RPMI7951 (cell line): ENCODE data around the gene VWDE. TPM values are rescaled to one million over a fixed set of nuclear protein-coding genes. Genes with fewer than 3 reads are reported as not detected.
"Not testable (repeated sequence)": the region's sequence is repeated elsewhere in the genome, so short reads cannot be mapped to it uniquely, and the experiment has no call there.

Experiments used
- DNase-seq: peaks from one replicate; pipeline ENCODE4 v3.0.0-alpha.2; 2012; ENCODE audit warnings: low read depth
- total RNA-seq: library from RNA; depleted of rRNA; stranded (reverse); fragments of >200 nt; shearing (Covaris generic); gene quantifications from 2 replicates; pipeline ENCODE4 v1.2.3, GENCODE V29; 2014

The VWDE gene
- total RNA-seq, 1 experiment from 2014 or later: not detected

DNA sequence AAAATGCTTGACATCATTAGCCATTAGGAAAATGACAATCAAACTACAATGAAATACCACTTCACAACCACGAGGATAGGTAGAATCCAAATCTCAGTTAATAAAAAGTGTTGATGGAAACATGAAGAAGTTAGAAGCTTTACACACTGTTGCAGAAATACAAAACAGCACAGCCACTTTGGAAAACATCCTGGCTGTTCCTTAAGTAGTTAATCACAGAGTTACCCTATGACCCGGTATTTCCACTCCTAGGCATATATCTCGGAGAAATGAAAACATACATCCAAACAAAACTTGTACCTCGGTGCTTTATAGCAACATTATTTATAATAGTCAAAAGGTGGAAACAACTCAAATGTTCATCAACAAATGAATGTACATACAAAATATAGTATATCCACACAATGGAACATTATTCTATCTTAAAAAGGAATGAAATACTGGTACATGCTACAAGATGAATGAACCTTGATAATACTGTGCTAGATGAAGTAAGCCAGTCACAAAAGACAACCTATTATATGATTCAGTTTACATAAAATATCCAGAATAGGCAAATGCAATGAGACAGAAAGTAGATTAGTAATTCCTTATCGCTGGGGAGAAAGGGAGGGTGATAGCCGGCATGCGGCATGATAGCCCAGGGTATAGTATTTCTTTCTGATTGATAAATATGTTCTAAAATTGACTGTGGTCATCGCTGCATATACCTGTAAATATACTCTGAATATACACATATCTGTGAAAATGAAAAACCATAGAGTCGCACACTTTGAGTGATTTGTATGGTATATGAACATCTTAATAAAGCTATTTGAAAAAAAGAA, 1.9 kb downstream of the VWDE start:
- DNase-seq: no peak

DNA sequence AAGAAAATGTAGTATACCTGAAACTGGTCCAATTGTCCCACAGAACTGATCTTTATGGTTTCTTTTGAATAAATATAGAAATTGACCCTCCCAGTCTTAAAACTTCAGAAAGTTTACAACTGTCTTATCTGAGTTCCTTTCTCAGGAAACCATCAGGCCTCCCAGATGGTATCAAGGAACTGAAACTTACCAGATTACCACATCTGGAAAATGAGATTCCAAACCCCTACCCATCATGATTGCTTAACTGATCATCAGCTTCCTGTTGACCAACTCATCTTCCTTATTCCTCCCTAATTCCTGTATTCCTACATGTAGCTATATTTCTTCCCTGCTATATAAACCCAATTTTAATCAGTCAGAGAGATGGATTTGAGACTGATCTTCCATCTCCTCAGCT, 5.5 kb downstream of the VWDE start:
- DNase-seq: no peak

DNA sequence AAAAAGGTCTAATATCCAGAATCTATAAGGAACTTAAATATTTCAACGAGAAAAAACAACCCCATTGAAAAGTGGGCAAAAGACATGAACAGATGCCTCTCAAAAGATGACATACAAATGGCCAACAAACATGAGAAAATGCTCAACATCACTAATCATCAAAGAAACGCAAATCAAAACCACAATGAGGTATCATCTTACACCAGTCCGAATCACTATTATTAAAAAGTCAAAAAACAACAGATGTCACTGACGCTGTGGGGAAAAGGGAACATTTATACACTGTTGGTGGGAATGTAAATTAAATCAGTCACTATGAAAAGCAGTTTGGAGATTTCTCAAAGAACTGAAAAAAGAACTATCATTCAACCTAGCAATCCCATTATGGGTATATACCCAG, 6.0 kb downstream of the VWDE start:
- no peak for DNase-seq

DNA sequence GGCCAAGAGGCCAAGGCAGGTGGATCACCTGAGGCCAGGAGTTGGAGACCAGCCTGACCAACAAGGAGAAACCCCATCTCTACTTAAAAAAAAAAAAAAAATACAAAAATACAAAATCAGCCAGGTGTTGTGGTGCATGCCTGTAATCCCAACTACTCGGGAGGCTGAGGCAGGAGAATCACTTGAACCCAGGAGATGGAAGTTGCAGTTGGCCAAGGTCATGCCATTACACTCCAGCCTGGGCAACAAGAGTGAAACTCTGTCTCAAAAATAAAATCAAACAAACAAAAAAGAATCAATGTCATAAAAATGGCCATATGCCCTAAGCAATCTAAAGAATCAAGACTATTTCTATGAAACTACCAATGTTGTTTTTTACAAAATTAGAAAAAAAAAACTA, 7.0 kb downstream of the VWDE start:
- not testable (repeated sequence) for DNase-seq

DNA sequence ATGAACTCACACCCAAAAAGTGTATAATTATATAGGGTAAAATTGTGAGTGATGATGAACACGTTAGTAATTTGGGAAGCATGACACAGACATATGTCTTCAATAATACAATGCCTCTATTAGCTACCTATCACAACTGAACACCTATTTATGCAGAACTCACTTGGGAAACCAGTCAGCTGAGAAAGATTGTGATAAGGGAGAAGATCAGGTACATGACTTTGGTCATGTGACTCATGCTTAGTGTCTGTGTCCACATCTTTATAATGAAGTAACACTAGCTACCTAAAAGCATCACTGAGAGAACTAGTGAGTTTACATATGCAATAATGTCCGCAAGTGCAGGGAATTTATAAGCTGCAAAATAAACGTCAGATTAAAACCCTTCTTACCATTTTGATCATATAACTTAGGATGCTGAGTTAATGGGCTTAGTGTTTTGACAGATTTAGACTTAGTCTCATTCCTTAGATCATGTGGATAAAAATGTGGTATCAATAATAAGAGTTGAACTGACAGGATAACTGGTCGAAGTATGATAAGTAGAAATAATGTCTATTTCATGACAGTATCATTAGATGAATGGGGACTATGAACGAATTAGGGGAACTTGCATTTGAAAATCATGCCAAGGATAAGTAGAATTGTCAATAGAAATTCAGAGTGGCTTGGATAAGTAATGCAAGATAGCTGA, 11.6 kb downstream of the VWDE start:
- no peak for DNase-seq

DNA sequence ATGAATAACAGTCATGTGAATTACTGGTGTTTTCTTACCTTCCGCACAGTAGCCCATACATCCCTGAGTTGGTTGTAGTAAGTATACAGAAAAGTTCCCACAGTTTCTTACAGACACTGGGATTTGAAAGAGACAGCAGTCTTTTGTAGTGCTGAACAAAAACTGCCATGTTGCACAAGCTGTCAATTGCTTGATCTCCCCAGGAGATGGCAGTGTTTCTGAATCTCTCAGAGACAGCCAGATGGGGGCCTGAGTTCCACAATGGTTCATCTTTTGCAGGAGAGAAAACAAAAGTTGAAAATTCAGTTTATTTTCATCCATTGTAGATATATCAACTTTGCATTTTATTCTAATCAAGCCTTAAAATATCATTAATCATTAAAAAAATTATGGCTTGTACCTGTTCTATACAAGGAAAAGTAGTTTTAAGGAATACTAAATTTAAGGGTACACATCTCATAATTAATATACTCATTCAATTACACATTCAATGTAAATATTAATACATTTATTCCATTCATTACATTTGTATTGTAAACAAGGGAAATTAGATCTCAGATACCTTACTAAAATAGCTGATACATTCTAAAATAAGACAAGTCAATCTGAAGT, 14.5 kb downstream of the VWDE start:
- peak; percentile 6 for DNase-seq

DNA sequence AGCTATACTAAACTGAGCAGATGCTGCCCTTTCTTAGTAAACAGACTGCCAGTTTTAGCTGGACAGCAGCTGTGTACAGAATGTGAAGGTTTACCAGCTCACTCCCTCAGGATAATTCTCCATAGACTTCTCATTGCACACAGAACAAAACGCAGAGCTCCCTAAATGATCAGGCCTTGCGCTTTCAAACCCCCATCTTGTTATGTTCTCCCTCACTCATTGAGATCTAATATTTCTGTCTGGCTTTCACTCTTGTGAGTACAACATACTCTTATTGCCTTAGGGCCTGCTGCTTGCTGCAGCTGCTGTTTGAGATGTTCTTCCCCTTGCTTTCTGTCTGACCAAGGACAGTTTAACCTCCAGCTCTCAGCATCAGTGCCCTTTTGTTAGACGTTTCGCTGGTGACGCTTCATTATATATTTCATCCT, 17.3 kb downstream of the VWDE start:
- DNase-seq: no peak

DNA sequence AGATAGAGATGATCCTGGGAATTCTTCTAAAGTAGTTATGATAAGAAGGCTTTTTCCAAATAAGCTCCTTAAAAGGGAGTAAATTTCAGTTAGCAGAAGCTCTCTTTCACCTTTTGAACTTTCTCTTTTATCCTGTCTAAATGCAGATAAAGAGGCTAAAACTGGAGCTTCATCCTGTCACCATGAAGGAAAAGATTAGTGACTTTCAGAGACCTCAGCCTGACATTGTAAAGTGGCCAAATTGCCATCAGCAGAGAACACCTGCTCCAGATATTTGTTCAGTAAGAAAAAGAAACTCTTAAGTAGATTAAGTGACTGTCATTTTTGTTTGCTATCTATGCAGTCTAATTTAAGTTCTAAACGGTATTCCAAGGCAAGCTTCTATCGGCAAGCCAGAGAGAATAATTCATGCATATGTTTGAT, 18.3 kb downstream of the VWDE start:
- DNase-seq: no peak

DNA sequence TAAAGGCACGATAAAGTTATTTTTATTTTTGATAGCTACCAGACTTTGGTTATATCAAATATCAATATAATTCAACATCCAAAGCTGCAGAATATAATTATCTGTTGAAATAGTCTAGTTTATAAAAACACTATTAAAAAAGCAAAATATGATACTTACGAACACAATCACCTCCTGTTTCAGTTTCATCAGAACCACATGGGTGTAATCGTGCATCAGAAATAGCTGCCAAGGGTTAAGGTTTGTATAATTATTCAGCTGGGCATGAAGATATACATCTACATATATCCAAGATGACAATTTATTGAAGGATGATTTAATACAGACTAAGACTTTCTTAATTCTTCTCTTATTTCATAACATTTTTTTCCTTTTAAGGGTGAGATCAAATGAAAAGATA, 20.3 kb downstream of the VWDE start:
- DNase-seq: no peak

DNA sequence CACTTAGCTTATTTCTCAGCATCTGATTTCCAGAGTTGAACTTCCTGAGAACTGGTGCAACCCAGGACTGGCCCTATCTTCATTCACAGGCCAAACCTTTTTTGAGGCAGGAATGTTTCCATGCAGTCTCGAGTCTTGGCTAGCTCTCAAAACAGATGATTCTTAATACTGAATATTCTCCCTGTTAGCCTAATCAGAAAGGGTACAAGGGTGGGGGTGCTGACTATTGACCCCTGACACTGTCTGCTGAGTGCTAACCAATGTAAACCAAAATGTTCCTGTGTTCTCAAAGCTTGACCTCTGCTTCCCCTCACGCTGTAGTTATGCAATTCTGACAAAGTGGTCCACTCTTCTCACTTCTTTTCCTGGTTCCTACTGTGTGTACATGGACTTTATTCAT, 25.3 kb downstream of the VWDE start:
- no peak for DNase-seq

DNA sequence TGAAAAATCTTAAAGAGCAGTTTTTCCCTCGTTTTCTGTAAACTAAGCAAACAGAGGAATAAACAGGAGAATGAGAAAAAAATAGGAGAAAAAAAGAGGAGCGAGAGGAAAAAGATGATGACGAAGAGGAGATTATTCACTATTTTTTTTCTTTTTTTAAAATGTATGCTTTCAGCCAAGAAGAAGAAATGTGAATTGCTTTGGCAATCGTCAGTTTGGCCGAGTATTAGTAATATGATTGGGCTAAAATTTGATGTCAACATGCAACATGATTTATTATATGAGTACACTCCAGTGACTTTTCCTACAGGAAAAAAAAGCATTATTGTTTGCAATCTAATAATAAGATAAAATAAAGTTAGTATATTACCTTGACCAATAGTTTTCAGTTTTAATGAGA, 26.3 kb downstream of the VWDE start:
- DNase-seq: no peak

DNA sequence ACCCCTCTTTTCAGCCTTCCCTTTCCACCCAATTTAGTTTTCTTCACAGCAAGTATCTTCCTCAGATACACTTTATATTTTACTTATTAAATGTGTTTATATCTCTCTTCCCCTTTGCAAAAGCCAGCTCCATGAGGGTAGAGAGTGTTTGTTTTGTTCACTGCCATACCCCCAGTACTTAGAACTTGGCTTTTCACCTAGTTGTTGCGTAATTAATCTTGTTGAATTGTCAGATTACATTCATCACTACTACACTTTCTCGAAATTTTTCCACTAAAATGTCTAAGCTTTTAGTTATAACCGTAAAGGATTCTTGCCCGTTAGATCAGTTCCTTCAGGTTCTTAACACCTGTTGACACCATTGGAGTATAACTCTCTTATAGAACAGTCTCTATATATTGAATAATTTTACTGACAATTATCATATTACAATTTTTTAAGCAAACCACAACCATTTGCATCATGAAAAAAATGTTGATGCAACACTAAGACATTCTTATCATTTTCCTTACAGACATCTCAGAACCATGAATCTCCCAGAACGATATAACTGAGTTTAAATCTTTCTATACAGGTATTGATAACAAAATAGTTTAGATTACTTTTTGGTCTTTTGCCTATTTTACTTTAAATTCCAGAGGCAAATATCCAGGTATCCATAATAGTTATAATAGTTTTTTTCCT, 29.9 kb downstream of the VWDE start:
- no peak for DNase-seq

DNA sequence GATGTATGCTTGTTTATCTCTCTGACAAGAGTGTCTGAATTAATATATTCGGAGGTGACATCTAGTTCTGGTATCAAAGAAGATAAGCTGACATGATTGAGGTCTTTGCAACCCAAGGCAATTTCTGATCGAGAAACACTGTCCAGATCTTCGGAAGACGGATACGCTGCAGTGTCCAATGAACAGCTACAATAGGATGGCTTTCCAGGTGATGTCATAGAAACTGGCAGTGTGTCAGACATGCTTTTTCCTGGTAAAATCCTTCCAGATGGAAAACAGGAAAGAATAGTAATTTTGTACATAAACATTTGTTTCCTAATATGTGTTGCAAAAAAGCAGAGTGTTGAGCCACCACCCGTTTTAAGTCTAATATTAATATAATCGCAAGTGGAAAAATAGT, 33.4 kb downstream of the VWDE start:
- DNase-seq: no peak

DNA sequence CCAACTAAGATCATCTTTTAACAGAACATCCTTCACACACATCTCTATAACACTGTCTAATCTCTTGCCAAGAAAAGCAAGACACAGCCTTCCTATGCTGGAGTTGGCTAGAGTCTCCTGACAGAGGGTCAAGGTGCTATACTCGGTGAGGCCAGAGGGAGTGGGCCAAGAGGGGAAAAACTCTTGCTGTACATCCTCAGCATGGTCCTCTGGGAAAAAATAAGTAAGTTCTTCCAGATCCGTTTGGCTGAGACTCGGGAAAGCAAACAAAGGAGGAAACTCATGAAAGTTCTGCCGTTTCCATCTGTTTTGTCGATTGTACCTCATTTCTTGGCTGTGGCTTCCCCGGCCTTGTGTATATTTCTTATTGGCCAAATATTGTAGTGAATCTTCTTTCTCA, 33.9 kb downstream of the VWDE start:
- no peak for DNase-seq

DNA sequence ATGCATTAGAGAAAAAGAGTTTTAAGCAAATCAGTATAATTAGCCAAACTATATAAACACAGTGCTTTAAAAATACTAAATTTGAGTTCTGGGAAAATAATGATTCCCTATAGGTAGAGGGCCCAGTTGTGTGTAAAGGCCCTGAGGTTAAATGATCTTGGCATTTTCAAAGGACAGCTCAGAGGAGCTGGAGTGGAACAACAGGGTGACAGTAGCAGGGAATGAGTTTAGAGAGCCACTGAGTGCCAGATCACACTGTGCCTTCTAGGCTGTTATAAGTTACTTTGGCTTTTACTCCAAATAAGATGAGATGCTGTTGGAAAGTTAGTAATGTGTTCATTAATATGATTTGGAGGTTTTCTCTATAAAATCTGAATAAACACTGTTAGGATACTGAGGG, 34.6 kb downstream of the VWDE start:
- DNase-seq: no peak

DNA sequence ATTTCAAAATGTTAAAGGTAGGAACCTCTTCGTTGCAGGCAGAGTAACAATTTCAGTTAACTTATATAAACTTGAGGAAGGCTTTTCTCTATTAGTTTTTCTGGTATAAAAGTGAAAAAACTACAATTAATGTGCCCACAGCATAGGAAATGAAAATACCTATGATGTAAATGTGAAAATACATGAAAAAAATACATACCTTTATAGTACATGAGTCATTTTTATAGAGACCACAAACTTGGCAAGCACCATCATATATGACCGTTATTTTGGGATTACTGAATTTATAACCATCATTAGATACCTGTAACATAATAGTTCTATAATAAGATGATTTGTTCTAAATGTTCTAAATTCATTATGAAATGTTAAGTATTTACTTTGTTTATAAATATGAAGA, 42.7 kb downstream of the VWDE start:
- no peak for DNase-seq

DNA sequence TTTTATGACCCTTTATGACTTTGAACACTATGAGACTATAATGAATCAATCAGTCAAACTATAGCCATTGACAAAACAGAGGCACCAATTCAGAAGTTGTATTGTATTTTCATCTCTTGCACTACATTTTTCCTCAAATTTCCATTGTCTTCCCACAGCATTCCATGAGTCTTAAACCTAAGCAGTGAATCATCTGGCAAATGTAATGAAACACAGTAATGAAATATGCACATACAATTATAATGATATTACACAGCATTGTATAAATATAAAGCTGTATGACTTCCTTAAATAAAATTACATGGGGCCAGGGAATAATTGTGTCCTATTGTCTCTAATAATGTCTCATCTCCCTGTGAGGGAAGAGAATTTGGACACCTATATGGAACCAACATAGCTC, 45.0 kb downstream of the VWDE start:
- no peak for DNase-seq

DNA sequence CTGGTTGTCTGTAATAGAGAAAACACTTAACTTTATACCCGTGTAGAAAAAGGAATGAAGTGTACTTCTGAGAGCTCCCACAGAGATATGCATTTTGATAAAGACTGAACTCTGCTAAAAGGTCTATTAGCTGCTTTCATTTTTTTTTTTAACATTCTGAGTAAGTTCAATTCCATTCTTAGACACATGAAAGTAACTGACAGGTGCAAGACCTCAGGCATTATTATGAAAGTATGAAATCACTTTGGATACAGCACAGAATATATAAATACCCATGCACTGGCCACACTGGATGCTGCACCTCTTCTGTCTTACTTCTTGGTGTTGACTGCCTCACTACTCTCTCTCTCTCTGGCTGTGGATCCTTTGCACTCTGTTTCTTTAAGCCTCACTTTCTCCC, 46.2 kb downstream of the VWDE start:
- no peak for DNase-seq

DNA sequence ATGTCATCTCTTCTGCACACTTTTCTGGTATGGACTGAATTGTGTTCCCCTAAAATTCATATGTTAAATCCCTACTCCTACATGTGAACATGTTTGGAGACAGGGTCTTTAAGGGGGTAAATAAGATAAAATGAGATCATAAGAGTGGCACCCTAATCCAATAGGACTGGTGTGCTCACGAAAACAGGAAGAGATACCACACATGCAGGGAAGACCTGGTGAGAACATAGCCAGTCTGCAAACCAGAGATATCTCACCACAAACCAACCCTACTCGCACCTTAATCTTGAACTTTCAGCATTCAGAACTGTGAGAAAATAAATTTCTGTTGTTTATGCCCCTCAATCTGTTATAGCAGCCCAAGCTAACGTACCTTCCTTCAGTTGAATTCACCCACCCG, 51.8 kb downstream of the VWDE start:
- no peak for DNase-seq

DNA sequence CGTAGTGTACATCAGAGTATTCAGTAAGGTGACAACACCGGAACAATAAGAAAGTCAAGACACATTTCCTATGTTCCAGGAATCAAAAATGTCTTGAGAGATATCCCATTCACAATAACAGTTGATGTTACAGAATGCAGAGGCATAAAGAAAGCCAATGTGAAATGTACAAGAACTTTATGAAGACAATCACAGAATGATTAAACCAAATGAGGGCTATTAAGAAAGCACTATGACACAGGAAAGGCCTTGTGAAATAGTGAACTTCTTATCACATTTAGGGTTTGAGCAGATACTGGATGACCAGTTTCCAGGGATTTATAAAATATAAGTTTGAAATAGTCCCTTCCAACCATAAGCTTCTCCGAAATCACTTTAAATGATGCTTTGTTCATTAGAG, 52.7 kb downstream of the VWDE start:
- no peak for DNase-seq

DNA sequence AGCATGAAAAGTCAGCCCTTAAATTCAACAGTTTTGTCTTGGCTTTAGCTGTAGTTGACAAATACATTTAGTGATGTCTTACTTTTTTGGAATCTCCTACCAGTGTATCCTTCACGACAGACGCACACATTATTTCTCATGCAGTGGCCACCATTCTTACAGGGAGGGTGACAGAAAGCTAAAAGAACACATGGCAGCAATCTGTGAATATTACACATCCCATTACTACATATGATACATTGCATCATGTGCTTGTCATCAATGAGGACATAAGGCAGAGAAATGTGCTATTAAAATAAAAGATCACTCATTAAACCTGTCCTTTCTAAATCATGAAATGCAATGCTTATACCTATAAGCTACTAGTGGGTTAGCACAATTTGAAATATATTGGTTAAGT, 66.6 kb downstream of the VWDE start:
- DNase-seq: no peak
